ENCODE results near the gene PKP3.
"Not testable (repeated sequence)": the region's sequence is repeated elsewhere in the genome, so short reads cannot be mapped to it uniquely, and the experiment has no call there.

PKP3 gene

DNA sequence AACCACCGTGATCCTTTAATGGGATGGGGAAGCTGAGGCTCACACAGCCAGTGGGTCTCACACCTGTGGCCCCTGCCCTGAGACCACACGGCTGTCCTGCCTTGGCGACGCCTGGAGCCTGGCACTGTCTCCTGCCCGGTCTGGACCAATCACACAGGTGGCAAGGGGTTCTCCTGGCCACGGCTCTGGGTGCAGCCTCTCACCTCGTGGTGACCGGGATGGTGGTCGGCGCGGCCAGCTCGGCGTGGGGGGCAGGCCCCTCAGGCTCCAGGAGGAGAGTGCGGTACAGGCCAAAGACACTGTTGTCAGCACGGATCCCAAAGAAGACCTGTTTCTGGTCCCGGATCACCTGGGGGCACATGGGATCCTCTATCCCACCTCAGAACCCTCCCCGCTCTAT, 39.1 kb downstream of the PKP3 start:
- Histone ChIP-seq H3K4me2 (ENCODE audit: low read depth, low read length, poor library complexity, severe bottlenecking) (no peak overlapping the region), H3K27ac (ENCODE audit: low read depth, low read length) (no peak overlapping the region), H3K36me3 (ENCODE audit: low read length) (no peaks in the 10 kb centered on the region), H4K20me1 (ENCODE audit: low read depth, low read length) (no peaks in the 10 kb centered on the region), H3K9me2 (replicated peaks; ENCODE audit: insufficient read depth, low read length) (no peaks in the 10 kb centered on the region), H3K4me3 (ENCODE audit: insufficient read depth, low read length, poor library complexity, severe bottlenecking) (no peak overlapping the region), H3K9me3 (ENCODE audit: insufficient read depth, low read length) (no peaks in the 10 kb centered on the region), H3K9ac (ENCODE audit: low read length) (no peak overlapping the region), H3F3A (ENCODE audit: insufficient read depth) (no peaks in the 10 kb centered on the region), H2AFZ (ENCODE audit: low read depth, low read length, severe bottlenecking) (no peak overlapping the region), H3K27me3 (ENCODE audit: low read length) (no peaks in the 10 kb centered on the region), H3K79me2 (ENCODE audit: insufficient read depth, low read length) (no peaks in the 10 kb centered on the region)
- no peak for TF ChIP-seq EZH2phosphoT487 (conservative IDR thresholded peaks at IDR 0.05; ENCODE audit: low read length)
- TF ChIP-seq, protein P1, sequence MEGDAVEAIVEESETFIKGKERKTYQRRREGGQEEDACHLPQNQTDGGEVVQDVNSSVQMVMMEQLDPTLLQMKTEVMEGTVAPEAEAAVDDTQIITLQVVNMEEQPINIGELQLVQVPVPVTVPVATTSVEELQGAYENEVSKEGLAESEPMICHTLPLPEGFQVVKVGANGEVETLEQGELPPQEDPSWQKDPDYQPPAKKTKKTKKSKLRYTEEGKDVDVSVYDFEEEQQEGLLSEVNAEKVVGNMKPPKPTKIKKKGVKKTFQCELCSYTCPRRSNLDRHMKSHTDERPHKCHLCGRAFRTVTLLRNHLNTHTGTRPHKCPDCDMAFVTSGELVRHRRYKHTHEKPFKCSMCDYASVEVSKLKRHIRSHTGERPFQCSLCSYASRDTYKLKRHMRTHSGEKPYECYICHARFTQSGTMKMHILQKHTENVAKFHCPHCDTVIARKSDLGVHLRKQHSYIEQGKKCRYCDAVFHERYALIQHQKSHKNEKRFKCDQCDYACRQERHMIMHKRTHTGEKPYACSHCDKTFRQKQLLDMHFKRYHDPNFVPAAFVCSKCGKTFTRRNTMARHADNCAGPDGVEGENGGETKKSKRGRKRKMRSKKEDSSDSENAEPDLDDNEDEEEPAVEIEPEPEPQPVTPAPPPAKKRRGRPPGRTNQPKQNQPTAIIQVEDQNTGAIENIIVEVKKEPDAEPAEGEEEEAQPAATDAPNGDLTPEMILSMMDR (IDR thresholded peaks at IDR 0.05; ENCODE audit: insufficient read depth, low read length, poor library complexity, severe bottlenecking): no peak

DNA sequence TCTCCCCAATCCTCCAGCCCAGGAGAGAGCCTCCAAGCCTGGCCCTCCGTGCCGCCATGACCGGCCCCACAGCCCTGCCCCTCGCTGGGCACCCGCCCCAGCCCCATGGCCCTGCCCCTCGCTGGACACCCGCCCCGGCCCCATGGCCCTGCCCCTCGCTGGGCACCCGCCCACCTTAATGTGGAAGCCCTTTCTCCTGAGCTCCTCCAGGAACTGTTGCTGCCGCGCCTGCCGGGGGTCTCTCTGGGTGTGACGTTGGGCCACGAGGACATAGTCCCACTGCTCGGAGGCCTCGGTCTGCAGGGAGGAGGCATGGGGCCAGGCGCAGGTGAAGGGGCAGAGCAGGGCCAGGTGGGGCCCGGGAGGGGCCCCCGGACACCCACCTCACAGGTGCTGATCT, 39.6 kb downstream of the PKP3 start:
- TF ChIP-seq, protein P1 (IDR thresholded peaks at IDR 0.05; ENCODE audit: insufficient read depth, low read length, poor library complexity, severe bottlenecking): no peak
- no peak for TF ChIP-seq EZH2phosphoT487 (conservative IDR thresholded peaks at IDR 0.05; ENCODE audit: low read length)
- no peaks in the 10 kb centered on the region for H3K9me3 ChIP-seq (ENCODE audit: insufficient read depth, low read length)
- no peak overlapping the region for H3K27ac ChIP-seq (ENCODE audit: low read depth, low read length)
- no peaks in the 10 kb centered on the region for H3K79me2 ChIP-seq (ENCODE audit: insufficient read depth, low read length)
- no peaks in the 10 kb centered on the region for H3K36me3 ChIP-seq (ENCODE audit: low read length)
- no peak overlapping the region for H3K4me3 ChIP-seq (ENCODE audit: insufficient read depth, low read length, poor library complexity, severe bottlenecking)
- no peak overlapping the region for H3K4me2 ChIP-seq (ENCODE audit: low read depth, low read length, poor library complexity, severe bottlenecking)
- H3K9ac ChIP-seq (ENCODE audit: low read length): no peak overlapping the region
- H3F3A ChIP-seq (ENCODE audit: insufficient read depth): no peaks in the 10 kb centered on the region
- H2AFZ ChIP-seq (ENCODE audit: low read depth, low read length, severe bottlenecking): no peak overlapping the region
- H4K20me1 ChIP-seq (ENCODE audit: low read depth, low read length): no peaks in the 10 kb centered on the region
- no peaks in the 10 kb centered on the region for H3K9me2 ChIP-seq (replicated peaks; ENCODE audit: insufficient read depth, low read length)
- H3K27me3 ChIP-seq (ENCODE audit: low read length): no peaks in the 10 kb centered on the region

DNA sequence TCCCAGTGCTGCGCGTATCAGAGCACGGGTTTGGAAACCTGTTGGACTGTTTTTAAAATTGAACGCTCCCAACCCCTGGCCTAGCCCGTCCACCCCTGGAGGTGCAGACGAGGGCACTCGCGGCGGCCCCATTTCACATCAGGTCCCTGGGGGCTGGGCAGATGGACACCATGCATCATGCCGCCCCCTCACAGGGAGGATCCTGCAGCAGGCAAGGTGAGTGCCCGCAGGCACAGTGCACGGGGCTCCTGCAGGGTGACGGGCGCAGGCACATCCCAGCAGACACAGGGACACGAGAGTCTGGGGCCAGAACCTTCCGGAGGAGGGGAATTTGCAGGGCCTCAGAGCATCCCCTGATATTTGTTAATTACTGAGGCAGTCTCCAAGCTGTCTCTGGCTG, 40.5 kb downstream of the PKP3 start:
- no peak overlapping the region for H2AFZ ChIP-seq (ENCODE audit: low read depth, low read length, severe bottlenecking)
- no peak overlapping the region for H3K4me2 ChIP-seq (ENCODE audit: low read depth, low read length, poor library complexity, severe bottlenecking)
- H3K4me3 ChIP-seq (ENCODE audit: insufficient read depth, low read length, poor library complexity, severe bottlenecking): no peak overlapping the region
- no peaks in the 10 kb centered on the region for H3K36me3 ChIP-seq (ENCODE audit: low read length)
- H3F3A ChIP-seq (ENCODE audit: insufficient read depth): no peaks in the 10 kb centered on the region
- no peak overlapping the region for H3K9ac ChIP-seq (ENCODE audit: low read length)
- H4K20me1 ChIP-seq (ENCODE audit: low read depth, low read length): no peaks in the 10 kb centered on the region
- H3K27ac ChIP-seq (ENCODE audit: low read depth, low read length): no peak overlapping the region
- no peaks in the 10 kb centered on the region for H3K27me3 ChIP-seq (ENCODE audit: low read length)
- H3K79me2 ChIP-seq (ENCODE audit: insufficient read depth, low read length): no peaks in the 10 kb centered on the region
- H3K9me2 ChIP-seq (replicated peaks; ENCODE audit: insufficient read depth, low read length): no peaks in the 10 kb centered on the region
- H3K9me3 ChIP-seq (ENCODE audit: insufficient read depth, low read length): no peaks in the 10 kb centered on the region
- TF ChIP-seq, protein P1 (IDR thresholded peaks at IDR 0.05; ENCODE audit: insufficient read depth, low read length, poor library complexity, severe bottlenecking): no peak
- TF ChIP-seq EZH2phosphoT487 (conservative IDR thresholded peaks at IDR 0.05; ENCODE audit: low read length): no peak

DNA sequence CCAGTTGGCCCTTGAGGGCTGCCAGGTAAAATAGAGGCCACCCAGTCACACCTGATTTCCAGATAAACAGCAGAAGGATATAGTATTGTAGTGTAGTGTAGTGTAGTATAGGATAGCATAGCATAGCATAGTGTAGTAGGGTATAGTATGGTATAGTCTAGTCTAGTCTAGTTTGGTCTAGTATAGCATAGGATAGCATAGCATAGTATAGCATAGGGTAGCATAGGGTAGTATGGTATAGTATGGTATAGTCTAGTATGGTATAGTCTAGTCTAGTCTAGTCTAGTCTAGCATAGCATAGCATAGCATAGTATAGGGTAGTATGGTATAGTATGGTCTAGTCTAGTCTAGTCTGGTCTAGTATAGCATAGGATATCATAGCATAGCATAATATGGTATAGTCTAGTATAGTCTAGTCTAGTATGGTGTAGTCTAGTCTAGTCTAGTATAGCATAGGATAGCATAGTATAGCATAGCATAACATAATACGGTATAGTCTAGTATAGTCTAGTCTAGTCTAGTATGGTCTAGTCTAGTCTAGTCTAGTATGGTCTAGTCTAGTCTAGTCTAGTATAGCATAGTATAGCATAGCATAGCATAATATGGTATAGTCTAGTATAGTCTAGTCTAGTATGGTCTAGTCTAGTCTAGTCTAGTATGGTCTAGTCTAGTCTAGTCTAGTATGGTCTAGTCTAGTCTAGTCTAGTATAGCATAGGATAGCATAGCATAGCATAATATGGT, 41.2 kb downstream of the PKP3 start:
- not testable (repeated sequence) for H3K79me2 ChIP-seq (ENCODE audit: insufficient read depth, low read length); H3K9me2 ChIP-seq (replicated peaks; ENCODE audit: insufficient read depth, low read length); H3K9ac ChIP-seq (ENCODE audit: low read length); H3K36me3 ChIP-seq (ENCODE audit: low read length); H3K4me2 ChIP-seq (ENCODE audit: low read depth, low read length, poor library complexity, severe bottlenecking); H3K27ac ChIP-seq (ENCODE audit: low read depth, low read length); H2AFZ ChIP-seq (ENCODE audit: low read depth, low read length, severe bottlenecking); H3K9me3 ChIP-seq (ENCODE audit: insufficient read depth, low read length); H3F3A ChIP-seq (ENCODE audit: insufficient read depth); H3K27me3 ChIP-seq (ENCODE audit: low read length); H4K20me1 ChIP-seq (ENCODE audit: low read depth, low read length); H3K4me3 ChIP-seq (ENCODE audit: insufficient read depth, low read length, poor library complexity, severe bottlenecking)

Data from SU-DHL-6 (cell line).